GM23338 (cell line): ENCODE data around the gene WDR20. TPM values are rescaled to one million over a fixed set of nuclear protein-coding genes. Genes with fewer than 3 reads are reported as not detected.
"Not testable (repeated sequence)": the region's sequence is repeated elsewhere in the genome, so short reads cannot be mapped to it uniquely, and the experiment has no call there.

Source experiments
- ATAC-seq: fragments of 200-7000 bp; cut with Tn5 transposase; 3 replicates; pipeline ENCODE4 v1.9.1; 2020
- DNase-seq: peaks from one replicate; pipeline ENCODE4 v3.0.0-alpha.2; 2015; ENCODE audit warnings: low spot score
- H2AFZ ChIP-seq: fragments of 200-600 bp; sonication (generic); 2 replicates; pipeline ENCODE4 v1.8.0; 2016; ENCODE audit warnings: antibody characterized with exemption, mild to moderate bottlenecking, moderate library complexity
- H3F3A ChIP-seq: fragments of 200-600 bp; sonication (generic); replicated peaks from 2 replicates; pipeline ENCODE4 v1.8.0; 2017; ENCODE audit warnings: antibody characterized with exemption, mixed run types, low read depth
- H3K27ac ChIP-seq: fragments of 200-600 bp; sonication (generic); 2 replicates; pipeline ENCODE4 v1.6.1; 2016; ENCODE audit warnings: low read depth
- H3K27me3 ChIP-seq: fragments of 200-600 bp; sonication (generic); 2 replicates; pipeline ENCODE4 v1.8.0; 2016; ENCODE audit warnings: mild to moderate bottlenecking, mixed run types, moderate library complexity; ENCODE audit not compliant: insufficient read depth
- H3K36me3 ChIP-seq: fragments of 200-600 bp; sonication (generic); 2 replicates; pipeline ENCODE4 v1.8.0; 2016; ENCODE audit warnings: mild to moderate bottlenecking; ENCODE audit not compliant: insufficient read depth
- H3K4me1 ChIP-seq: fragments of 200-600 bp; sonication (generic); 2 replicates; pipeline ENCODE4 v1.8.0; 2016; ENCODE audit warnings: mild to moderate bottlenecking, moderate library complexity; ENCODE audit not compliant: insufficient read depth
- H3K4me2 ChIP-seq: fragments of 200-600 bp; sonication (generic); 2 replicates; pipeline ENCODE4 v1.7.1; 2017; ENCODE audit warnings: mixed run types
- H3K4me3 ChIP-seq: fragments of 200-600 bp; sonication (generic); 2 replicates; pipeline ENCODE4 v1.6.1; 2016; ENCODE audit warnings: mixed run types
- H3K79me2 ChIP-seq: fragments of 200-600 bp; sonication (generic); replicated peaks from 2 replicates; pipeline ENCODE4 v1.8.0; 2017; ENCODE audit warnings: mild to moderate bottlenecking; ENCODE audit not compliant: insufficient read depth
- H3K9me2 ChIP-seq: fragments of 200-600 bp; sonication (generic); 2 replicates; pipeline ENCODE4 v1.8.0; 2017; ENCODE audit not compliant: insufficient read depth
- H4K20me1 ChIP-seq: fragments of 200-600 bp; sonication (generic); replicated peaks from 2 replicates; pipeline ENCODE4 v1.8.0; 2017; ENCODE audit warnings: mild to moderate bottlenecking; ENCODE audit not compliant: insufficient read depth
- H3K27ac Mint-ChIP-seq: 2 replicates; pipeline ENCODE4 v1.8.0; 2020; ENCODE audit warnings: inconsistent platforms, mild to moderate bottlenecking, moderate library complexity, mixed read lengths
- H3K27me3 Mint-ChIP-seq: 3 replicates; pipeline ENCODE4 v1.8.0; 2022; ENCODE audit warnings: low read depth, mild to moderate bottlenecking, moderate library complexity, mixed read lengths, inconsistent platforms; ENCODE audit not compliant: insufficient read depth, poor library complexity
- H3K36me3 Mint-ChIP-seq: 3 replicates; pipeline ENCODE4 v1.8.0; 2021; ENCODE audit warnings: low read depth, mild to moderate bottlenecking, inconsistent platforms, moderate library complexity, mixed read lengths
- H3K4me1 Mint-ChIP-seq: 3 replicates; pipeline ENCODE4 v1.8.0; 2020; ENCODE audit warnings: mild to moderate bottlenecking, inconsistent platforms, mixed read lengths
- H3K4me3 Mint-ChIP-seq: 3 replicates; pipeline ENCODE4 v1.8.0; 2021; ENCODE audit warnings: moderate library complexity, mild to moderate bottlenecking, inconsistent platforms, mixed read lengths
- H3K9me3 Mint-ChIP-seq: 3 replicates; pipeline ENCODE4 v1.8.0; 2020; ENCODE audit warnings: moderate library complexity, mild to moderate bottlenecking, inconsistent platforms, mixed read lengths
- CREB1 ChIP-seq: fragments of 250-450 bp; sonication (Bioruptor Pico); IDR thresholded peaks from 2 replicates; pipeline ENCODE4 v1.5.0; 2020; ENCODE audit warnings: low read depth, mild to moderate bottlenecking, moderate library complexity
- CTCF ChIP-seq, 2 experiments: fragments of 200-600 bp in 1 of 2; sonication (generic) in 1 of 2; conservative IDR thresholded peaks; 2 replicates each; pipeline versions ENCODE4 v1.5.1 to v1.6.1; 2016 to 2017; ENCODE audit warnings: antibody characterized with exemption in 2 of 2, low read depth in 2 of 2, mild to moderate bottlenecking in 2 of 2, moderate library complexity in 1 of 2
- ETS1 ChIP-seq: IDR thresholded peaks from 2 replicates; pipeline ENCODE4 v1.6.1; 2016; ENCODE audit warnings: antibody characterized with exemption
- EZH2phosphoT487 ChIP-seq: fragments of 200-600 bp; sonication (generic); IDR thresholded peaks from one replicate; pipeline ENCODE4 v1.8.1; 2018; ENCODE audit warnings: antibody characterized with exemption; ENCODE audit not compliant: unreplicated experiment
- JUNB ChIP-seq: IDR thresholded peaks from one replicate; pipeline ENCODE4 v1.6.1; 2016; ENCODE audit warnings: antibody characterized with exemption; ENCODE audit not compliant: unreplicated experiment
- NANOG ChIP-seq: IDR thresholded peaks from 2 replicates; pipeline ENCODE4 v1.6.1; 2016; ENCODE audit warnings: antibody characterized with exemption, borderline replicate concordance
- ZNF114 ChIP-seq: fragments of 250-450 bp; sonication (Bioruptor Pico); IDR thresholded peaks from 2 replicates; pipeline ENCODE4 v1.5.0; 2020; ENCODE audit warnings: mild to moderate bottlenecking, moderate library complexity
- polyA plus RNA-seq: library from polyadenylated mRNA; unstranded; fragments of >200 nt; fragmentation: Nextera tagmentation; extraction: Ambion mirVana; gene quantifications from 2 replicates; pipeline ENCODE4 v1.2.1, GENCODE V29; 2016
- total RNA-seq: library from RNA; depleted of rRNA; stranded (reverse); fragments of >200 nt; shearing (Covaris generic); gene quantifications from 2 replicates; pipeline ENCODE4 v1.2.3, GENCODE V29; 2014

Gene WDR20
- total and polyA plus RNA-seq, 2 experiments from 2014 or later: 17.9 to 21.0 TPM

GRCh38 chr14:102240481-102240880 is 100.8 kb downstream of the WDR20 start:
- H2AFZ ChIP-seq, ATAC-seq, H3K36me3 ChIP-seq, H4K20me1 ChIP-seq, H3K4me3 ChIP-seq, H3K79me2 ChIP-seq, H3K4me2 ChIP-seq, H3K27me3 Mint-ChIP-seq, H3K9me3 Mint-ChIP-seq, H3K27me3 ChIP-seq, H3F3A ChIP-seq, H3K9me2 ChIP-seq, H3K27ac Mint-ChIP-seq, H3K27ac ChIP-seq, H3K4me1 Mint-ChIP-seq, H3K4me3 Mint-ChIP-seq, H3K36me3 Mint-ChIP-seq, DNase-seq: not testable (repeated sequence)
- peaks cover 11% of the 10 kb centered on the region for H3K4me1 ChIP-seq

- H3K36me3 ChIP-seq: no peaks in the 10 kb centered on the region
- no peaks in the 10 kb centered on the region for H3F3A ChIP-seq
- ATAC-seq (no peak), DNase-seq (no peak)
- Mint-ChIP-seq H3K4me1 (no peaks in the 10 kb centered on the region; the same call in 2 of the 3 replicates), H3K9me3 (no peaks in the 10 kb centered on the region; the same call in 2 of the 3 replicates), H3K27ac (no peak overlapping the region), H3K4me3 (no peak overlapping the region), H3K27me3 (no peaks in the 10 kb centered on the region), H3K36me3 (peaks cover 3% of the 10 kb centered on the region; the same call in 1 of the 3 replicates)
- no peaks in the 10 kb centered on the region for H4K20me1 ChIP-seq
- H2AFZ ChIP-seq: no peak overlapping the region
- no peak overlapping the region for H3K4me3 ChIP-seq
- no peak overlapping the region for H3K4me2 ChIP-seq
- H3K27me3 ChIP-seq: 0 out of 2 replicates have a peak, but pooled peaks cover 3% of the 10 kb centered on the region
- no peak for TF ChIP-seq ZNF114
- TF ChIP-seq NANOG: no peak
- TF ChIP-seq ETS1: no peak
- no peak for TF ChIP-seq CREB1
- no peak for TF ChIP-seq CTCF (conservative IDR thresholded peaks at IDR 0.05; ENCODE audit: low read depth in 2 of 2)
- no peak for TF ChIP-seq EZH2phosphoT487
- TF ChIP-seq JUNB: no peak
- H3K79me2 ChIP-seq: no peaks in the 10 kb centered on the region
- H3K27ac ChIP-seq: no peak overlapping the region
- H3K9me2 ChIP-seq: no peaks in the 10 kb centered on the region
- peaks cover 4% of the 10 kb centered on the region; the same call in 1 of the 2 replicates for H3K4me1 ChIP-seq
Observed at GRCh38 chr14:102241147-102241546, 101.5 kb downstream of the WDR20 start.

- not testable (repeated sequence) for ATAC-seq, H2AFZ ChIP-seq, H3K4me2 ChIP-seq, H3F3A ChIP-seq, H3K36me3 ChIP-seq, H3K79me2 ChIP-seq, H3K4me3 ChIP-seq, DNase-seq, H3K9me3 Mint-ChIP-seq, H3K27me3 Mint-ChIP-seq, H3K27ac Mint-ChIP-seq, H3K4me3 Mint-ChIP-seq, H3K9me2 ChIP-seq, H3K36me3 Mint-ChIP-seq, H3K27ac ChIP-seq, H3K4me1 Mint-ChIP-seq, H4K20me1 ChIP-seq
- Histone ChIP-seq H3K4me1 (peaks cover 15% of the 10 kb centered on the region), H3K27me3 (peaks cover 20% of the 10 kb centered on the region)
Observed at GRCh38 chr14:102243795-102244194, 104.1 kb downstream of the WDR20 start.
